Astrocyte (in vitro differentiated cells and primary cell): Measurements from ENCODE around the gene SAMD4A. TPM values are rescaled to one million over a fixed set of nuclear protein-coding genes. Genes with fewer than 3 reads are reported as not detected.

Source experiments
- DNase-seq: peaks from one replicate; pipeline ENCODE4 v3.0.0-alpha.2; 2010; ENCODE audit warnings: low read depth
- FAIRE-seq: peaks from 2 replicates; lab custom pipeline; 2011; peaks lifted over from hg19 to GRCh38; lab: Jason Lieb, UNC
- H2AFZ ChIP-seq: 2 replicates; pipeline ENCODE4 v1.6.0; 2012; ENCODE audit warnings: low read depth, low read length, inconsistent platforms
- H3K27ac ChIP-seq: 2 replicates; pipeline ENCODE4 v1.5.1; 2011; ENCODE audit warnings: low read depth, low read length, inconsistent platforms
- H3K27me3 ChIP-seq: 2 replicates; pipeline ENCODE4 v1.6.0; 2011; ENCODE audit warnings: low read length, inconsistent platforms; ENCODE audit not compliant: insufficient read depth
- H3K36me3 ChIP-seq: 2 replicates; pipeline ENCODE4 v1.5.1; 2011; ENCODE audit warnings: low read length, inconsistent platforms; ENCODE audit not compliant: insufficient read depth
- H3K4me1 ChIP-seq: 2 replicates; pipeline ENCODE4 v1.5.1; 2011; ENCODE audit warnings: low read length, inconsistent platforms; ENCODE audit not compliant: insufficient read depth
- H3K4me2 ChIP-seq: 2 replicates; pipeline ENCODE4 v1.6.0; 2012; ENCODE audit warnings: low read length, inconsistent platforms
- H3K4me3 ChIP-seq: 2 replicates; pipeline ENCODE4 v1.5.1; 2011; ENCODE audit warnings: low read depth, mild to moderate bottlenecking, low read length, inconsistent platforms; ENCODE audit not compliant: insufficient read depth
- H3K79me2 ChIP-seq: 2 replicates; pipeline ENCODE4 v1.6.0; 2012; ENCODE audit warnings: mild to moderate bottlenecking, low read length, inconsistent platforms; ENCODE audit not compliant: insufficient read depth
- H3K9ac ChIP-seq: 2 replicates; pipeline ENCODE4 v1.6.0; 2012; ENCODE audit warnings: mild to moderate bottlenecking, low read length, inconsistent platforms
- H3K9me3 ChIP-seq: 2 replicates; pipeline ENCODE4 v1.5.1; 2012; ENCODE audit warnings: low read depth, mild to moderate bottlenecking, low read length, inconsistent platforms; ENCODE audit not compliant: insufficient read depth
- H4K20me1 ChIP-seq: 2 replicates; pipeline ENCODE4 v1.6.0; 2012; ENCODE audit warnings: low read length, inconsistent platforms; ENCODE audit not compliant: insufficient read depth
- H3K27ac Mint-ChIP-seq: one replicate; pipeline ENCODE4 v1.8.0; 2021; ENCODE audit warnings: mild to moderate bottlenecking, mixed read lengths; ENCODE audit not compliant: unreplicated experiment
- H3K27me3 Mint-ChIP-seq: one replicate; pipeline ENCODE4 v1.8.0; 2021; ENCODE audit warnings: low read depth, mixed read lengths; ENCODE audit not compliant: unreplicated experiment
- H3K36me3 Mint-ChIP-seq: one replicate; pipeline ENCODE4 v1.8.0; 2021; ENCODE audit warnings: low read depth, mixed read lengths; ENCODE audit not compliant: unreplicated experiment
- H3K4me1 Mint-ChIP-seq: one replicate; pipeline ENCODE4 v1.8.0; 2021; ENCODE audit warnings: low read depth, mixed read lengths; ENCODE audit not compliant: unreplicated experiment
- H3K4me3 Mint-ChIP-seq: one replicate; pipeline ENCODE4 v1.8.0; 2021; ENCODE audit warnings: mild to moderate bottlenecking, moderate library complexity, mixed read lengths; ENCODE audit not compliant: unreplicated experiment
- H3K9me3 Mint-ChIP-seq: one replicate; pipeline ENCODE4 v1.8.0; 2021; ENCODE audit warnings: mild to moderate bottlenecking, mixed read lengths; ENCODE audit not compliant: unreplicated experiment
- EZH2 ChIP-seq: IDR thresholded peaks from 2 replicates; pipeline ENCODE4 v1.6.1; 2012; ENCODE audit warnings: mild to moderate bottlenecking, low read length, inconsistent platforms; ENCODE audit not compliant: insufficient read depth
- total RNA-seq: library from RNA; stranded (reverse); gene quantifications from 2 replicates; pipeline ENCODE4 v1.2.1, GENCODE V29; 2021
- TF ChIP-seq, protein P1 (sequence below): IDR thresholded peaks from 2 replicates; pipeline ENCODE4 v1.5.1; 2011; ENCODE audit warnings: low read depth, mild to moderate bottlenecking, inconsistent platforms, low read length, moderate library complexity; ENCODE audit not compliant: insufficient read depth

Gene SAMD4A
- total RNA-seq, 1 donor from 2014 or later = 68.2 TPM

DNA sequence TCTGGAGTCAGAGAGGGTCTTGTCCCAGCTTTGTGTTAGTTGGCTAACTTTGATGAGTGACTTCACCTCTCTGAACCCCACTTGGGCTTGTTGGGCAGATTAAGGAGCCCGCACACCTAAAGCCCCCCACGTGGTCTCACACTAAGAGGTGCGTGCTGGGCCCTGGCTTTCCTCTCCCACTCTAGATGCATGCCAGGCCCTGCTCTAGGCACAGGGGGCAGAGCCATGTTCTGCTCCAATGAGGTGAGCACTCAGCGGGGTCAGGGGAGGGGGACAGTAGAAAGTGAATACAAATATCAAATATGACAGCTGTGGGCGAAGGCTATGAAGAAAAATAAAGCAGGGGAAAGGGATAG, 216.7 kb downstream of the SAMD4A start:
- Mint-ChIP-seq H3K4me1 (no peaks in the 10 kb centered on the region), H3K27me3 (no peaks in the 10 kb centered on the region), H3K4me3 (no peak overlapping the region), H3K9me3 (no peaks in the 10 kb centered on the region), H3K36me3 (peaks cover 51% of the 10 kb centered on the region), H3K27ac (no peak overlapping the region)
- FAIRE-seq (no peak), DNase-seq (no peak)
- Histone ChIP-seq H2AFZ (no peak overlapping the region), H3K79me2 (no peaks in the 10 kb centered on the region), H3K27ac (no peak overlapping the region), H3K4me2 (no peak overlapping the region), H3K4me1 (no peaks in the 10 kb centered on the region), H3K36me3 (peaks cover 30% of the 10 kb centered on the region), H3K4me3 (no peak overlapping the region), H4K20me1 (no peaks in the 10 kb centered on the region), H3K27me3 (no peaks in the 10 kb centered on the region), H3K9ac (no peak overlapping the region), H3K9me3 (no peaks in the 10 kb centered on the region)
- TF ChIP-seq, protein P1, sequence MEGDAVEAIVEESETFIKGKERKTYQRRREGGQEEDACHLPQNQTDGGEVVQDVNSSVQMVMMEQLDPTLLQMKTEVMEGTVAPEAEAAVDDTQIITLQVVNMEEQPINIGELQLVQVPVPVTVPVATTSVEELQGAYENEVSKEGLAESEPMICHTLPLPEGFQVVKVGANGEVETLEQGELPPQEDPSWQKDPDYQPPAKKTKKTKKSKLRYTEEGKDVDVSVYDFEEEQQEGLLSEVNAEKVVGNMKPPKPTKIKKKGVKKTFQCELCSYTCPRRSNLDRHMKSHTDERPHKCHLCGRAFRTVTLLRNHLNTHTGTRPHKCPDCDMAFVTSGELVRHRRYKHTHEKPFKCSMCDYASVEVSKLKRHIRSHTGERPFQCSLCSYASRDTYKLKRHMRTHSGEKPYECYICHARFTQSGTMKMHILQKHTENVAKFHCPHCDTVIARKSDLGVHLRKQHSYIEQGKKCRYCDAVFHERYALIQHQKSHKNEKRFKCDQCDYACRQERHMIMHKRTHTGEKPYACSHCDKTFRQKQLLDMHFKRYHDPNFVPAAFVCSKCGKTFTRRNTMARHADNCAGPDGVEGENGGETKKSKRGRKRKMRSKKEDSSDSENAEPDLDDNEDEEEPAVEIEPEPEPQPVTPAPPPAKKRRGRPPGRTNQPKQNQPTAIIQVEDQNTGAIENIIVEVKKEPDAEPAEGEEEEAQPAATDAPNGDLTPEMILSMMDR = no peak
- no peak for TF ChIP-seq EZH2

DNA sequence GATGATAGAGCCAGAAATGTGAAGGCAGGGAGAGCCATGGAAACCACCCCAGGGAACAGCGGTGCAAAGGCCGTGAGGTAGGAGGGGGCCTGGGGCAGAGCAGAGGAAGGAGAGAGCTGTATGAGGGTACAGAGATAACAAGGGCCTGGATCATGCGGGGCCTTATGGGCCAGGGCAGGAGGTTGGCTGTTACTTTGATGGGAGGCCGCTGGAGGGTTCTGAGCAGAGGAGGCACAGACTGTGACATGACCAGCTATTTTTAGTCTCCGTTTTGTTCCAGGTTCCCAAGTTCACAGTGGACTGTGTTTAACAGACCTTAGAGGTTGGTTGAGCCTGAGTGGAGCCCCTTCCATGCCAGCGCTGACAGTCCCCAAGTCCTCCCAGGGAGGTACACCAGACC, 217.1 kb downstream of the SAMD4A start:
- no peak overlapping the region for H3K4me3 ChIP-seq
- DNase-seq = no peak
- FAIRE-seq = no peak
- H3K9me3 Mint-ChIP-seq = no peaks in the 10 kb centered on the region
- no peak overlapping the region for H3K4me3 Mint-ChIP-seq
- no peaks in the 10 kb centered on the region for H3K79me2 ChIP-seq
- H3K9ac ChIP-seq = no peak overlapping the region
- H3K4me2 ChIP-seq = no peak overlapping the region
- H3K27ac ChIP-seq = no peak overlapping the region
- no peaks in the 10 kb centered on the region for H3K27me3 Mint-ChIP-seq
- no peaks in the 10 kb centered on the region for H3K4me1 ChIP-seq
- H4K20me1 ChIP-seq = no peaks in the 10 kb centered on the region
- TF ChIP-seq, protein P1 = no peak
- TF ChIP-seq EZH2 = no peak
- peaks cover 53% of the 10 kb centered on the region for H3K36me3 Mint-ChIP-seq
- no peaks in the 10 kb centered on the region for H3K4me1 Mint-ChIP-seq
- peaks cover 27% of the 10 kb centered on the region for H3K36me3 ChIP-seq
- no peak overlapping the region for H3K27ac Mint-ChIP-seq
- no peak overlapping the region for H2AFZ ChIP-seq
- H3K27me3 ChIP-seq = no peaks in the 10 kb centered on the region
- H3K9me3 ChIP-seq = no peaks in the 10 kb centered on the region

DNA sequence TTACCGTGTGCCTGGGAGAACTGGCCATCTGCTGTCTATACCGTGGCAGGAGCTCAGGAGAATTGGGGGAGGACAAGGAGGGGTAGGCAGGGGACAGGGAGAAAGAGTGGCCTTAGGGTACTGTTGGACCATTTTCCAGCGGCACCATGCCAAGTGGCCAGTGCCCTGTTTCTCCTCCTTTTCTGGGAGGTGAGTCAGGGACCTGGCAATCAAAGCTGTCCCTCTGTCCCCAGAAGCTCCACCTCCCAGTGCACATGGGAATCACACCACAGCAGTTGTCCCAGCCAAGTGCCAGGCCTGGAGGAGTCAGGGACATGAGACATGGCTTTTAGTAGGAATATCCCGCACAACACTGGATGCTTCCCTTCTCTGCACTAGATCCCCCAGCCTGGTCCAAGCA, 217.7 kb downstream of the SAMD4A start:
- TF ChIP-seq EZH2 = no peak
- TF ChIP-seq, protein P1 = no peak
- no peak overlapping the region for H3K27ac ChIP-seq
- DNase-seq (no peak), FAIRE-seq (no peak)
- H3K9me3 ChIP-seq = no peaks in the 10 kb centered on the region
- H3K9me3 Mint-ChIP-seq = no peaks in the 10 kb centered on the region
- no peak overlapping the region for H3K4me2 ChIP-seq
- no peak overlapping the region for H3K27ac Mint-ChIP-seq
- no peaks in the 10 kb centered on the region for H3K4me1 ChIP-seq
- H3K36me3 ChIP-seq = peaks cover 21% of the 10 kb centered on the region
- no peaks in the 10 kb centered on the region for H3K4me1 Mint-ChIP-seq
- no peak overlapping the region for H3K4me3 ChIP-seq
- H4K20me1 ChIP-seq = no peaks in the 10 kb centered on the region
- H3K4me3 Mint-ChIP-seq = no peak overlapping the region
- no peaks in the 10 kb centered on the region for H3K79me2 ChIP-seq
- peaks cover 56% of the 10 kb centered on the region for H3K36me3 Mint-ChIP-seq
- H3K9ac ChIP-seq = no peak overlapping the region
- no peak overlapping the region for H2AFZ ChIP-seq
- no peaks in the 10 kb centered on the region for H3K27me3 ChIP-seq
- no peaks in the 10 kb centered on the region for H3K27me3 Mint-ChIP-seq
